IMR-90 (cell line): Measurements from ENCODE around the gene PRDM2. TPM values are rescaled to one million over a fixed set of nuclear protein-coding genes. Genes with fewer than 3 reads are reported as not detected.

ENCODE experiments used
- ATAC-seq: fragments of 200-7000 bp; cut with Tn5 transposase; 2 replicates; pipeline ENCODE4 v1.9.1; 2020; ENCODE audit warnings: low read depth, mild to moderate bottlenecking, moderate library complexity
- BruUV-seq: library from RNA; stranded (reverse); fragments of 400-500 nt; replicated peaks from 2 replicates; lab custom pipeline; 2021; lab: Mats Ljungman, UMichigan
- CTCF ChIA-PET: fragments of 300-600 bp; formaldehyde crosslinking; extraction: SDS; loops from one replicate; lab custom pipeline; 2021; ENCODE audit warnings: antibody characterized with exemption; lab: Yijun Ruan, JAX
- POLR2A ChIA-PET: fragments of 300-600 bp; sonication (Branson Sonifier 250); formaldehyde crosslinking; loops from one replicate; lab custom pipeline; 2022; ENCODE audit warnings: antibody characterized with exemption; ENCODE audit not compliant: unreplicated experiment; lab: Charles Lee
- DNase-seq: peaks from one replicate; pipeline ENCODE4 v3.0.0; 2013
- H2AFZ ChIP-seq: replicated peaks from 2 replicates; pipeline ENCODE3; 2013; ENCODE audit warnings: low read length, mild to moderate bottlenecking; ENCODE audit not compliant: poor library complexity
- H2AK5ac ChIP-seq: 2 replicates; pipeline ENCODE4 v1.6.1; 2013; ENCODE audit warnings: low read depth, low read length, inconsistent platforms
- H2AK9ac ChIP-seq: replicated peaks from 2 replicates; pipeline ENCODE3; 2013; ENCODE audit warnings: mild to moderate bottlenecking, low read depth, low read length, moderate library complexity; ENCODE audit not compliant: poor library complexity
- H2BK120ac ChIP-seq: 2 replicates; pipeline ENCODE4 v1.6.1; 2013; ENCODE audit warnings: low read depth, low read length, inconsistent platforms
- H2BK15ac ChIP-seq: 3 replicates; pipeline ENCODE4 v1.6.1; 2013; ENCODE audit warnings: low read depth, low read length, inconsistent platforms
- H2BK20ac ChIP-seq: 2 replicates; pipeline ENCODE4 v1.6.1; 2013; ENCODE audit warnings: low read depth, mild to moderate bottlenecking, inconsistent platforms, low read length, moderate library complexity
- H2BK5ac ChIP-seq: 2 replicates; pipeline ENCODE4 v1.6.1; 2013; ENCODE audit warnings: mild to moderate bottlenecking, low read depth, low read length, inconsistent platforms; ENCODE audit not compliant: poor library complexity, severe bottlenecking
- H3K14ac ChIP-seq: replicated peaks from 2 replicates; pipeline ENCODE4 v1.6.1; 2013; ENCODE audit warnings: low read depth, low read length, inconsistent platforms
- H3K18ac ChIP-seq: 2 replicates; pipeline ENCODE4 v1.6.1; 2013; ENCODE audit warnings: low read depth, low read length, control low read depth
- H3K23ac ChIP-seq: 2 replicates; pipeline ENCODE4 v1.6.1; 2013; ENCODE audit warnings: low read depth, low read length, inconsistent platforms
- H3K27ac ChIP-seq: 2 replicates; pipeline ENCODE4 v1.5.1; 2013; ENCODE audit warnings: mild to moderate bottlenecking, control low read depth, low read length; ENCODE audit not compliant: insufficient read depth
- H3K27me3 ChIP-seq: 2 replicates; pipeline ENCODE4 v1.6.1; 2013; ENCODE audit warnings: low read length; ENCODE audit not compliant: control insufficient read depth, insufficient read depth
- H3K36me3 ChIP-seq: 2 replicates; pipeline ENCODE4 v1.6.1; 2013; ENCODE audit warnings: low read length, mixed read lengths; ENCODE audit not compliant: control insufficient read depth, insufficient read depth
- H3K4ac ChIP-seq: 2 replicates; pipeline ENCODE4 v1.6.1; 2013; ENCODE audit warnings: low read depth, low read length, inconsistent platforms
- H3K4me1 ChIP-seq: 2 replicates; pipeline ENCODE4 v1.6.1; 2013; ENCODE audit warnings: low read length, mixed read lengths; ENCODE audit not compliant: control insufficient read depth, insufficient read depth
- H3K4me2 ChIP-seq: 2 replicates; pipeline ENCODE4 v1.6.1; 2013; ENCODE audit warnings: low read depth, mild to moderate bottlenecking, control low read depth, low read length, moderate library complexity
- H3K4me3 ChIP-seq: 2 replicates; pipeline ENCODE4 v1.5.1; 2013; ENCODE audit warnings: low read depth, mild to moderate bottlenecking, control low read depth, low read length, moderate library complexity; ENCODE audit not compliant: insufficient read depth
- H3K56ac ChIP-seq: 2 replicates; pipeline ENCODE4 v1.6.1; 2013; ENCODE audit warnings: low read length, inconsistent platforms; ENCODE audit not compliant: insufficient read depth; ENCODE audit errors: extremely low read depth
- H3K79me1 ChIP-seq, 2 experiments: 2 replicates each; pipeline ENCODE4 v1.6.1; 2013; ENCODE audit warnings: low read length in 2 of 2, inconsistent platforms in 1 of 2, low read depth in 1 of 2
- H3K9ac ChIP-seq: 2 replicates; pipeline ENCODE4 v1.6.1; 2013; ENCODE audit warnings: low read depth, low read length, control low read depth
- H3K9me1 ChIP-seq: 2 replicates; pipeline ENCODE4 v1.6.1; 2013; ENCODE audit warnings: low read length, inconsistent platforms; ENCODE audit not compliant: insufficient read depth
- H3K9me3 ChIP-seq: 2 replicates; pipeline ENCODE4 v1.6.1; 2013; ENCODE audit warnings: low read length; ENCODE audit not compliant: control insufficient read depth, insufficient read depth
- H4K20me1 ChIP-seq: 2 replicates; pipeline ENCODE4 v1.6.1; 2013; ENCODE audit warnings: low read length, inconsistent platforms; ENCODE audit not compliant: insufficient read depth
- H4K5ac ChIP-seq: 2 replicates; pipeline ENCODE4 v1.6.1; 2013; ENCODE audit warnings: mild to moderate bottlenecking, low read depth, low read length, control low read depth
- H4K8ac ChIP-seq, 2 experiments: 2 replicates each; pipeline ENCODE4 v1.6.1; 2013; ENCODE audit warnings: low read depth in 2 of 2, low read length in 2 of 2, control low read depth in 1 of 2, inconsistent platforms in 1 of 2
- H4K91ac ChIP-seq: 2 replicates; pipeline ENCODE4 v1.6.1; 2013; ENCODE audit warnings: low read depth, low read length, inconsistent platforms; ENCODE audit not compliant: insufficient read depth
- RAD21 ChIP-seq: IDR thresholded peaks from 2 replicates; pipeline ENCODE4 v1.6.1; 2012; ENCODE audit warnings: low read length, improper control_type of control experiment
- RCOR1 ChIP-seq: IDR thresholded peaks from 2 replicates; pipeline ENCODE4 v1.6.1; 2012; ENCODE audit warnings: mild to moderate bottlenecking, low read length, improper control_type of control experiment; ENCODE audit not compliant: insufficient replicate concordance
- WGBS, 2 experiments: methylation state at CpG; one replicate each; pipeline versions ENCODE4 v1.1.5 to v1.1.7; 2013; ENCODE audit warnings: missing lambda C conversion rate in 2 of 2; ENCODE audit not compliant: insufficient read length in 1 of 2; ENCODE audit errors: extremely low coverage in 2 of 2; 5-methylcytosine and 5-hydroxymethylcytosine counted together
- dilution Hi-C: fragments of 300-500 bp; cut with HindIII; formaldehyde crosslinking; loops from one replicate; pipeline ENCODE4 v1.14.3; 2018; ENCODE audit warnings: low sequenced_read_pairs; ENCODE audit not compliant: unreplicated experiment
- in situ Hi-C: fragments of 300-500 bp; cut with MboI; formaldehyde crosslinking; loops from 3 replicates; pipeline ENCODE4 v1.14.3; 2019; ENCODE audit warnings: low sequenced_read_pairs, inconsistent platforms, mixed read lengths
- intact Hi-C: fragments of 100-400 bp; cut with micrococcal nuclease; formaldehyde crosslinking; loops from 2 replicates; pipeline ENCODE4 v1.10.0; 2022
- polyA plus RNA-seq, 3 experiments: library from polyadenylated mRNA; depleted of rRNA; stranded (reverse); fragments of >200 nt; gene quantifications; 2 replicates each; pipeline ENCODE4 v1.2.3, GENCODE V29; 2012; ENCODE audit warnings: low replicate concordance in 1 of 3
- total RNA-seq: library from RNA; depleted of rRNA; stranded (reverse); fragments of >200 nt; gene quantifications from 2 replicates; pipeline ENCODE4 v1.2.3, GENCODE V29; 2012

Gene PRDM2
- total and polyA plus RNA-seq, 2 of the 4 experiments (the other 2 are of a cell fraction) = 3.4 to 8.9 TPM

- H3K23ac ChIP-seq = no peak overlapping the region
- H2AK5ac ChIP-seq = no peak overlapping the region
- TF ChIP-seq RAD21 (0 out of 2 replicates have a peak, but pooled peaks have one; percentile 2), RCOR1 (no peak)
- DNase-seq (peak; percentile 56), ATAC-seq (peak; percentile 59)
- no peak overlapping the region for H2BK15ac ChIP-seq
- H3K27me3 ChIP-seq = no peaks in the 10 kb centered on the region
- intact Hi-C loops (loop anchor here (1.0 kb wide), 1 partner anchor 7 kb away; no protein-coding TSS in a partner anchor), in situ Hi-C loops (loop anchor here (25.0 kb wide), 1 partner anchor 1173 kb away; no protein-coding TSS in a partner anchor), dilution Hi-C loops (no loop called here)
- peak overlapping the region; percentile 5; the same call in 1 of the 2 replicates for H3K14ac ChIP-seq
- no peak overlapping the region for H2AFZ ChIP-seq
- no peak overlapping the region for H3K9ac ChIP-seq
- H4K8ac ChIP-seq = no peak overlapping the region
- H3K4me3 ChIP-seq = no peak overlapping the region
- H3K79me1 ChIP-seq = peaks cover 21 to 71% of the 10 kb centered on the region in 2 experiments
- no peak overlapping the region for H3K56ac ChIP-seq
- H4K91ac ChIP-seq = 0 out of 2 replicates have a peak overlapping the region, but pooled peaks have one; percentile 2
- H2BK120ac ChIP-seq = peak overlapping the region; percentile 1; the same call in 1 of the 2 replicates
- WGBS, 2 experiments = 76% methylated on average over 3 of the region's 6 CpGs; no CpG with 5 or more reads in 1 of the 2 experiments
- H2BK5ac ChIP-seq = peak overlapping the region; percentile 35
- peak overlapping the region; percentile 55; the same call in 1 of the 2 replicates for H3K4ac ChIP-seq
- 0 out of 2 replicates have a peak overlapping the region, but pooled peaks have one; percentile 39 for H2BK20ac ChIP-seq
- ChIA-PET CTCF (interaction anchor here (0.7 to 1.1 kb wide), 3 partner anchors 17 to 27 kb away, joined by 3 read pairs; no protein-coding TSS in a partner anchor), POLR2A (no interaction called here)
- no TSS peak for BruUV-seq
- H3K36me3 ChIP-seq = peaks cover 7% of the 10 kb centered on the region; the same call in 1 of the 2 replicates
- H2AK9ac ChIP-seq = no peak overlapping the region
- H3K18ac ChIP-seq = no peak overlapping the region
- no peaks in the 10 kb centered on the region for H3K9me3 ChIP-seq
- H3K4me2 ChIP-seq = peak overlapping the region; percentile 17
- peaks cover 79% of the 10 kb centered on the region for H4K20me1 ChIP-seq
- H3K4me1 ChIP-seq = peaks cover 17% of the 10 kb centered on the region
- H4K5ac ChIP-seq = no peak overlapping the region
- H3K27ac ChIP-seq = peak overlapping the region; percentile 21; the same call in 1 of the 2 replicates
- peaks cover 31% of the 10 kb centered on the region for H3K9me1 ChIP-seq
Observed at GRCh38 chr1:13764588-13765332, 64.8 kb downstream of the PRDM2 start.
